Eye (tissue), 1 donor: ENCODE measurements around the gene CHML.

Experiments used
- DNase-seq: peaks from one replicate; pipeline ENCODE4 v3.0.0-alpha.2; 2015

CHML gene

DNA sequence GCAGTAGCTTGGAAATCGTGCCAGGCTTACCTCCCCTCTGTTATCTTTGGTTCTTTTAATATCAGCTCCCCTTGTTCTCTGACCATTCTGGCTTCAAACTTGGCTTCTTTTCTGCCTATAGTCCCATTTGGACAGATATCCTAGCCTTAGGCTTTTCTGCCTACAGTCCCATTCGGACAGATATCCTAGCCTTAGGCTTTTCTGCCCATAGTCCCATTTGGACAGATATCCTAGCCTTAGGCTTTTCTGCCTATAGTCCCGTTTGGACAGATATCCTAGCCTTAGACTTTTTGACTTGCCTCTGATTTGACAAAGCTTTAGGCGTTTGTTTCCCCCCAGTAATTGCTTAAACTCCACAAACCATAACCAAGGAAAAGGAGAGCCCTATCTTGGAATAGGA, 25.6 kb downstream of the CHML start:
- no peak for DNase-seq

GRCh38 chr1:241614144-241614543, 26.0 kb downstream of the CHML start:
- DNase-seq, result no peak

DNA sequence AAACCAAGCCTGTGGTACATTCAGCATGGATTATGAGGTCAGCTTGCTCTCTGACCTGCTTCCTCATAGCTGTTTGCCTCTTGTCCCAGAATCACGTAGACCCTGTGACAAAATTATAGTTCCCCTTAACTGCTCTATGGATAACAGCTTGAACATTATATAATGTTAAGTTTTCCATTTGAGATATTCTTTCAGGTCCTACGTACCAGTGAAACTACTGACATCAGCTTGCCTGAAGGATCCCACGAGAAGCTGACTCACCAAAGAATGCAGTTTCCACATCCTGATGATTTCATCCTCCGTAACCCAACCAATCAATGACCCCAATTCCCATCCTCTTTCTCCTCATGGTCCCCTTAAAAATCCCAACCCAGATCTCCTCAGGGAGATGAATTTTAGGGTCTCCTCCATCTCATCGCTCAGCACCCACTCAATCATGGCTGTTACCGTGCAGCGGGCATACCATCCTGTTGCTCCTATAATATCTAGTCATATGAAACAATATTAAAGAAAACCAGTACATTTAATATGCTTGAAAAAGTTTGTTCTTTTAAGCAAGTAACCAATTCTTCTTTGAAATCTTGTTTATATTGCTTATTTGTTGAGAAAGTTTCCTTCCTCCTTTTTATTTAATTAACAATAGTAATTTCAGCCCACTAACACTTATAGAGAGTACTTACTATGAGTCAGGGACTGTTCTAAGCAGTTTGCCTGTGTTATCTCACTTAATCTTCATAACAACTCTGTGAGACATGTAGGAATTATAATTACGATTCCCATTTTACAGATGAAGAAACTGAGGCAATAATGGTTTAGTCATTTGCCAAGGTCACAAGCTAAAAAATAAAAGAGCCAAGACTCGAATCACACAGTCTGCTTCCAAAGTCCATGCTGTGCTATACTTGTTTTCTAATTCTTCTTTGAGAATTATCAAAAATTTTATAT, 27.4 kb downstream of the CHML start:
- no peak for DNase-seq

DNA sequence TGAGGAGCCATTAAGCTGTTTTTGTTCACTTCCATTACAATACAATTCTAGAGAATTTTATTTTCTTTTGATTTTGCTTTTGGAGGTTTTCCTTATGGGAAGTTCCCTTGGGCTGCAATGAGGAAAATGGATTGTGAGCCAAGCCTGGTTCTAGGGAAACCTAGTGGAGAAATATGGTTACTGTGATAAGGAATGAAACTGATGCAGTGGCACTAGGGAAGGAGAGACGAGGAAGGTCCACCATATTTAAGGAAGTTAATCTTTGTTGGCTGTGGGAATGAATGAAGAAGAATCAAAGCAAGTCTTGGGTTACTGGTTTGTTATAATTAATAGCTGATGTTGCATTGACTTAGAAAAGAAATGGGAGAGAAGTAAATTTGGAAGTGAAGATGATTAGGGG, 28.4 kb downstream of the CHML start:
- DNase-seq, result no peak

DNA sequence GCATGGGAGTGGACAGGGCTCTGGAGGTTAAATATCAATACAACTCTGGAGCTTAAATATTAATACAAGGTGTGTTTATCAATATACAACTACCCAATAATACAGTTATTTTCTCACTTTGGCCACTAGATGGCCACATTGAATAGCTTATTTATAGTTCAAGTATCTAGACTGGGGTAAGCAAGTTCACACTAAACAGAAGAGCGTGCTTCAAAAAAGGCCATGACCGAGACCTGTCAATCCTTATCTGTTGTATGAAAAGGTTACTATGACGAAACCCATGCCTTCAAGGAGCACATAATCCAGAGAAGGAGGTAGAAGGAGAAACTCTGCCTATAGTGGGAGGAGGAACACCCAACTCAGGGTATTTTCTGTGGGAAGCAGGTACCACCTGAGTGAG, 29.1 kb downstream of the CHML start:
- DNase-seq, result peak; percentile 76

- DNase-seq, result peak; percentile 35
These were observed 29.9 kb downstream of the CHML start for GRCh38 chr1:241610056-241610815.

GRCh38 chr1:241608379-241609033, 31.7 kb downstream of the CHML start:
- no peak for DNase-seq

DNA sequence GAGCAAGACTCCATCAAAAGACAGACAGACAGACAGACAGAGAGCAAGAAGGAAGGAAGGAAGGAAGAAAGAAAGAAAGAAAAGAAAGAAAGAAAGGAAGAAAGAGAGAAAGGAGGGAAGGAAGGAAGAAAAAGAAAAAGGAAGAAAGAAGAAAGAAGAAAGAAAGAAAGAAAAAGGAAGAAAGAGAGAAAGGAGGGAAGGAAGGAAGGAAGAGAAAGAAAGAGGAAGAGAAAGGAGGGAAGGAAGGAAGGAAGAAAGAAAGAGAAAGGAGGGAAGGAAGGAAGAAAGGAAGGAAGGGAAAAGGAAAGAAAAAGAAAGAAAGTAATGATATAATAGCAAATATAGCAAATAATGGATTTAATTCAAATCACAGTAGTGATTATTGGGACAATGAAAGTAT, 32.7 kb downstream of the CHML start:
- DNase-seq, result no peak

- DNase-seq, result no peak
These were observed 33.6 kb downstream of the CHML start for GRCh38 chr1:241606544-241606943.

DNA sequence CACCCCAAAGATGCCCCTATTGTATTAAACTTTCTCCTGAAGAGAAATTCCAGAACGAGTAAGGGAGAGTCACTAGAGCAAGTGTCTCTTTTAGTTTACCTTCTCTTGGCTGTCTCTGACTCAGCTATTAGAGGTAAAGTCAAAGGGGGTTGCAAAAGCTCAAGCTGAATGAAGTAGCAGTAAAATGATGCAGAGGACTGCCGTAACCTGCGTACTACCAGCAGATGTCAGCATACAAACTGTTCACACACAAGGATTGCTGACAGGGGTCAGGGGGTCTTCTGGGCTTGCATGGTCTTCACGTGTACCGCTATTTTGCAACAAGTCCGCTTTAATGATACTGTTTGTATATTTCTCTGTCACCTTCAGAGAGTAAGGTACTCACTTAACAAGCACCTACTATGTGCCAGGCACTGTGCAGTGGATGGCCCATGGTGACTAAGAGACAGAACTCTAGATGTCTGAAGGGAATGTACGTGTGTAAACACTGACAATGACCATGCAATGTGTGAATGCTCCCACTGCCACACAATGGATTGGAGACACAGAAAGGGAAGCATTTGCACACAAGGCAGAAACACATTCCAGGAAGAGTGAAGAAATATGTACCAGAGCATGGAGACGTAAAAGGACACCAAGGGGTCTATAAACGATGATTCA, 34.9 kb downstream of the CHML start:
- no peak for DNase-seq

DNA sequence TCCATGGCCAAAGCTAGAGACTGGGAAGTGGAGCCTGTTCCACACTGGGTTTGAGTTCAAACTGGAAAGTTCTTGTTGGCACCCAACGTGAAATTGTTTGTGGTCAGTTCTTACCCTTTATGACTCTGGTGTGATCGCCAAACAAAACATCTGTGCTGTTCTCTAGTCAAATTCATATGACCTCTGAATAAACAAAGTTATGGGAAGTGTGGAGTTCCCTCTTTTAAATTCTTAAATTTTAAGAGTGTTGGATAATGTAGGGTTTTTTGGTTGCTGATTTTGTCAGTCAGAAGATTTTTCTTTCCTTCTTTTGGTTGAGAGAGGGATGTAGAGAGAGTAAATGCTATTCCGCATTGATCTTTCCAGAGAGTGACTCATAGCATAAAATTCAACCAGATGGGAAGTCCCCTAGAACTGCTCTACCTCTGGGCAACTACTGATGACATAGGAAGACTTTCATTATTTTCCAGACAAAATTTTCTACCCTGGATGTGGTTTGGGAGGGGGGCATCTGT, 36.4 kb downstream of the CHML start:
- no peak for DNase-seq

GRCh38 chr1:241600496-241600901, 39.7 kb downstream of the CHML start:
- no peak for DNase-seq

GRCh38 chr1:241598249-241598648, 41.9 kb downstream of the CHML start:
- peak; percentile 71 for DNase-seq

DNA sequence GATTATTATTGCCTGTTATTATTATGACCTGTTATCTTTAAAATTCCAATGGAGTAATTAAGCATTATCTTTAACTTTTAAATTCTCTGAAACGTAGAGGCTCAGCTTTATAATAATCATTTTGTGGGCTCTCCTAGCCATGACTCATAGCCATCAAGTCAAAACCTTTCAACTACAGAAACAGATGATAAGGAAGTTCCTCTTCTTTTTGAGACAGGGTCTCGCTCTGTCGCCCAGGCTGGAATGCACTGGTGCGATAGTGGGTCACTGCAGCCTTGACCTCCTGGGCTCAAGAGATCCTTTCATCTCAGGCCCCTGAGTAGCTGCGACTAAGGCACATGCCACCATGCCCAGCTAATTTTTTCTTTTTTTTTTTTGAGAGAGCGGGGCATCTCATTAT, 43.5 kb downstream of the CHML start:
- DNase-seq, result no peak

- DNase-seq, result no peak
These were observed 47.0 kb downstream of the CHML start for GRCh38 chr1:241593186-241593585.

DNA sequence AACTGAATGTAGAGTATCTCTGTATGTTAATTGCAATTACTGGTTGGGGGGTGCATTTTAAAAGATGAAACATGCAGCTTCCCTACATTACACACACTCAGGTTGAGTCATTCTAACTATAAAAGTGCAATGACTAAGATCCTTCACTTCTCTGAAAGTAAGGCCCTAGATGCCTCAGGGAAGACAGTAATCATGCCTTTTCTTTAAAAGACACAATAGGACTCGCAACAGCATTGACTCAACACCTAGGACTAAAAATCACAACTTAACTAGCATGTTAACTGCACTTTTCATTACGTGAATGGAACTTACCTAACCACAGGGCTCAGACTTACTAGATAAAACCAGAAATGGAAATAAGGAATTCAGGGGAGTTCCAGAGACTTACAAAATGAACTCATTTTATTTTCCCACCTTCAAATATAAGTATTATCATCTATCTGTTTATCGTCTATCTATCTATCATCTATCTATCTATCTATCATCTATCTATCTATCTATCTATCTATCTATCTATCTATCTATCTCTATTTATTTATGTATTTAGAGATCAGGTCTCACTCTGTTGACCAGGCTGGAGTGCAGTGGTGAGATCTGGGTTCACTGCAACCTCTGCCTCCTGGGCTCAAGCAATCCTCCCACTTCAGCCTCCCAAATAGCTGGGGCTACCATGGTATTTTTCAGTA, 47.8 kb downstream of the CHML start:
- DNase-seq, result no peak

GRCh38 chr1:241591736-241592135, 48.4 kb downstream of the CHML start:
- no peak for DNase-seq

DNA sequence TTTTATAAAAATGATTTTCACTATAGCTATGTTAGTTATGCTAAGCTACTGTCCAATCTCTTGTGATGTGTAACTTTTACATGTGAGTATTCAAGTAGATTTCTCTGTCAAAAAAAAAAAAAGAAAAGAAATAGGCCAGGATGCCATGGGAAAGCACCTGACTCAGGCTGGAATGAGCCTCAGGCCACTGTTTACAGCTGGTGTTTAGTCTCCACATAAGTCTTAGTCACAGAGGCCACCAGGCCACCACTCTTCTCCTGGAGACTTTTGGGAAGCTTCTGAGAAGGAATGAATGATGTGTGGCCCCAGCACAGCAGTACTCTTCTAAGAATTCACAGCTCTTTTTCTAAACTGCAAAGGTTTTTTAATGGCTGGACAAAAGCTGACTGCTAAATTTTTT, 48.9 kb downstream of the CHML start:
- no peak for DNase-seq

DNA sequence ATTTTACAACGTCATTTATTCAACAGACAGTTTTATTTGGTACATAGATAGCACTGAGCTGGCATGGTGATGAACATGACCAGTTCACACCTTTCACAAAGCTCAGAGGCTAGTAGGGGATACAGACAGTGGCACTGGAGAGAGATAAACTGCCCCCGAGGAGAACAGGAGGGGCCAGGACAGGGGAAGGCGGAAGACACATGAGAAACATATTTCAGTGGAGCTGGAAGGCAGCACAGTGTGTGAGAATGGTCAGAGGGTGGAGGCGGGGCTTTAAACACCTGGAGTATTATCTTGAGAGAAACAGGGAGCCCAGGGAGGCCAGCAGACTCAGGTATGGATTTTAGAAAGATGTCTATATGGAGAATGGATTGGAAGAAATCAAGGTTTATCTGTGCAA, 49.5 kb downstream of the CHML start:
- DNase-seq, result no peak
